NB4 (cell line): Measurements from ENCODE around the gene CBLL1.

Experiments
- DNase-seq: peaks from one replicate; pipeline ENCODE4 v3.0.0; 2010; ENCODE audit warnings: low read depth
- H3K4me3 ChIP-seq: one replicate; pipeline ENCODE4 v1.5.1; 2011; ENCODE audit warnings: mild to moderate bottlenecking, low read depth, low read length, moderate library complexity
- CTCF ChIP-seq: IDR thresholded peaks from one replicate; pipeline ENCODE4 v1.5.1; 2012; ENCODE audit warnings: low read depth, low read length
- MAX ChIP-seq: IDR thresholded peaks from 2 replicates; pipeline ENCODE4 v1.6.1; 2011; ENCODE audit warnings: low read depth, low read length
- MYC ChIP-seq: IDR thresholded peaks from 2 replicates; pipeline ENCODE4 v1.6.1; 2011; ENCODE audit warnings: low read depth, low read length
- POLR2A ChIP-seq: IDR thresholded peaks from 2 replicates; pipeline ENCODE4 v1.6.1; 2011; ENCODE audit warnings: mild to moderate bottlenecking; ENCODE audit not compliant: insufficient read length; ENCODE audit errors: extremely low read depth

The CBLL1 gene

DNA sequence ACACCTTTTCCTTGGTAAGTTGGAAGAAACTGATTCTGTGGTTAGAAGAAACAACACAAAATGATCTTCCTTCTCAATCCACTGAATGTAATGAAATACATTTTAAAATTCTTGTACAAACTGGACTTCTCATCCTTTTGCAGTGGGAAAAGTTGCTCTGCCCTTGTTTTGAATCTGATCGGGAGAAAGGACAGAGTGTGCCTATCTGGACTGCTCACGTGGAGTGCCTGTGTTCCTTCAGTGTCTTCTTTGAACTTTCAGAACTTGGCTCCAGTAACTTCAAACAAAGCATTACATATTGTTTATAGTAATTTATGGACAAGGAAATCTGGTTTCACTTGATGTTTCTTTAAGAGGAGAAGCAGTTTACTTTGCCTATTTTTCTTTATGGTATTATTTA lies 42.0 kb downstream of the CBLL1 start:
- no peak for TF ChIP-seq MAX
- no peak for TF ChIP-seq POLR2A
- no peak for TF ChIP-seq CTCF
- TF ChIP-seq MYC: no peak

GRCh38 chr7:107788216-107788615 lies 44.3 kb downstream of the CBLL1 start:
- H3K4me3 ChIP-seq: no peak overlapping the region
- no peak for DNase-seq
- TF ChIP-seq MYC (no peak), POLR2A (no peak), CTCF (no peak), MAX (no peak)

More for the DNA sequence above, 42.0 kb downstream of the CBLL1 start:
- no peak overlapping the region for H3K4me3 ChIP-seq
- DNase-seq: no peak

DNA sequence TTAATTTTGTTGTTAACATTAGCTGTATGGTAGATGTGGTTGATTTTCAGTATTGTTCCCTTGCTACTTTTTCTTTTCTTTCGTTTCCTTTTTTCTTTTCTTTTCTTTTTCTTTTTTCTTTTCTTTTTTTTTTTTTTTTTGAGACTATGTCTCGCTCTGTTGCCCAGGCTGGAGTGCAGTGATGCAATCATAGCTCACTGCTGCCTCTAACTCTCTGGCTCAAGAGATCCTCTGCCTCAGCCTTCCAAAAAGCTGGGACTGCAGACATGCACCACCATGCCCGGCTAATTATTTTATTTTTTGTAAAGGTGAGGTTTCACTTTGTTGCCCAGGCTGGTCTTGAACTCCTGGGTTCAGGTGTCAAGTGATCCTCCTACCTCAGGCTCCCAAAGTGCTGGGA lies 44.7 kb downstream of the CBLL1 start:
- no peak overlapping the region for H3K4me3 ChIP-seq
- DNase-seq: no peak
- TF ChIP-seq MYC (no peak), POLR2A (no peak), MAX (no peak), CTCF (no peak)

DNA sequence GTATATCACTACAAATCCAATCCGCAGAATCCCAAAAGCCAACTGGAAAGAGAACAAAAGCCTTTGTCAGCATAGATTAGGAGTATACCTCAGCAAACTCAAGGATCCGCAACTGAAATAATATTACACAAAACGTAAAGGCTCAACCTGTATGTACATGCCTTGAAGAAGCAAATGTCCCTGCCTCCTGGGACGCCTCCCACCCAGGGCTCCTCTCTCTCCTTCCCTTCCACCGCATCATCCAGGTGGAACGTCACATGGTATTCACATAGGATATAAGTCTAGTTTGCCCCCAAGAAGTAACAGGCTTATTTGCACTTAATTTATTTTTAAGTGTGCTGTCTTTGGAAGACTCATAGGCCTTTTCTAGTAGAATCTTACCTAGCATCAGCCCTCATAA lies 45.7 kb downstream of the CBLL1 start:
- no peak for DNase-seq
- no peak overlapping the region for H3K4me3 ChIP-seq
- no peak for TF ChIP-seq MYC
- no peak for TF ChIP-seq POLR2A
- TF ChIP-seq MAX: no peak
- TF ChIP-seq CTCF: no peak

- DNase-seq: no peak
- H3K4me3 ChIP-seq: no peak overlapping the region
- TF ChIP-seq CTCF (no peak), POLR2A (no peak), MAX (no peak), MYC (no peak)
Measured at GRCh38 chr7:107792364-107792763, 48.4 kb downstream of the CBLL1 start.
